Upper lobe of left lung (tissue), 4 donors: Measurements from ENCODE around the gene SCTR.

Experiments
- EP300 ChIP-seq, 4 donors: sonication (generic); formaldehyde crosslinking; IDR thresholded peaks; one replicate each; pipeline ENCODE4 v1.5.1; 2017; ENCODE audit warnings: antibody characterized with exemption in 4 of 4, control low read depth in 2 of 4
- POLR2A ChIP-seq, 4 donors: fragments of 450-650 bp; IDR thresholded peaks; one replicate each; pipeline ENCODE4 v1.5.1; 2016 to 2017; ENCODE audit warnings: antibody characterized with exemption in 4 of 4, mild to moderate bottlenecking in 2 of 4
- POLR2AphosphoS5 ChIP-seq, 2 donors: sonication (generic); formaldehyde crosslinking; IDR thresholded peaks; one replicate each; pipeline ENCODE4 v1.5.1; 2017; ENCODE audit warnings: antibody characterized with exemption in 2 of 2
- TF ChIP-seq, protein P1 (sequence below), 6 experiments: fragments of 450-650 bp in 4 of 6; fragments of 200-600 bp in 2 of 6; sonication (generic) in 2 of 6; IDR thresholded peaks; one replicate each; pipeline ENCODE4 v1.5.1; 2016 to 2019; ENCODE audit warnings: antibody characterized with exemption in 6 of 6

GRCh38 chr2:119544939-119545475, 20.7 kb upstream of the SCTR start:
- TF ChIP-seq, protein P1, sequence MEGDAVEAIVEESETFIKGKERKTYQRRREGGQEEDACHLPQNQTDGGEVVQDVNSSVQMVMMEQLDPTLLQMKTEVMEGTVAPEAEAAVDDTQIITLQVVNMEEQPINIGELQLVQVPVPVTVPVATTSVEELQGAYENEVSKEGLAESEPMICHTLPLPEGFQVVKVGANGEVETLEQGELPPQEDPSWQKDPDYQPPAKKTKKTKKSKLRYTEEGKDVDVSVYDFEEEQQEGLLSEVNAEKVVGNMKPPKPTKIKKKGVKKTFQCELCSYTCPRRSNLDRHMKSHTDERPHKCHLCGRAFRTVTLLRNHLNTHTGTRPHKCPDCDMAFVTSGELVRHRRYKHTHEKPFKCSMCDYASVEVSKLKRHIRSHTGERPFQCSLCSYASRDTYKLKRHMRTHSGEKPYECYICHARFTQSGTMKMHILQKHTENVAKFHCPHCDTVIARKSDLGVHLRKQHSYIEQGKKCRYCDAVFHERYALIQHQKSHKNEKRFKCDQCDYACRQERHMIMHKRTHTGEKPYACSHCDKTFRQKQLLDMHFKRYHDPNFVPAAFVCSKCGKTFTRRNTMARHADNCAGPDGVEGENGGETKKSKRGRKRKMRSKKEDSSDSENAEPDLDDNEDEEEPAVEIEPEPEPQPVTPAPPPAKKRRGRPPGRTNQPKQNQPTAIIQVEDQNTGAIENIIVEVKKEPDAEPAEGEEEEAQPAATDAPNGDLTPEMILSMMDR (IDR thresholded peaks at IDR 0.05): no peak
- TF ChIP-seq POLR2AphosphoS5 (IDR thresholded peaks at IDR 0.05) (no peak), POLR2A (IDR thresholded peaks at IDR 0.05) (peak in 1 of 4 donors; percentile 2), EP300 (IDR thresholded peaks at IDR 0.05) (peak in 1 of 4 donors; percentile 3)
